WERI-Rb-1 (cell line): Measurements from ENCODE around the gene GIGYF2.
"Not testable (repeated sequence)": the region's sequence is repeated elsewhere in the genome, so short reads cannot be mapped to it uniquely, and the experiment has no call there.

Experiments used
- DNase-seq: peaks from one replicate; pipeline ENCODE4 v3.0.0-alpha.2; 2020
- H3K27ac ChIP-seq: fragments of 250-450 bp; sonication (Bioruptor Pico); 2 replicates; pipeline ENCODE4 v1.5.1; 2020; ENCODE audit warnings: mild to moderate bottlenecking, moderate library complexity
- H3K27me3 ChIP-seq: fragments of 250-450 bp; sonication (Bioruptor Pico); 2 replicates; pipeline ENCODE4 v1.5.1; 2021; ENCODE audit warnings: mild to moderate bottlenecking, low read depth, moderate library complexity; ENCODE audit not compliant: insufficient read depth, severe bottlenecking
- H3K36me3 ChIP-seq: fragments of 250-450 bp; sonication (Bioruptor Pico); 2 replicates; pipeline ENCODE4 v1.5.1; 2020; ENCODE audit warnings: mild to moderate bottlenecking, moderate library complexity
- H3K4me3 ChIP-seq: 2 replicates; pipeline ENCODE4 v1.5.1; 2011; ENCODE audit warnings: low read depth, mild to moderate bottlenecking, control low read depth, low read length
- H3K9me3 ChIP-seq: fragments of 250-450 bp; sonication (Bioruptor Pico); 2 replicates; pipeline ENCODE4 v1.5.1; 2021; ENCODE audit warnings: mild to moderate bottlenecking, moderate library complexity; ENCODE audit not compliant: severe bottlenecking
- CTCF ChIP-seq: IDR thresholded peaks from 2 replicates; pipeline ENCODE4 v1.5.1; 2011; ENCODE audit warnings: low read depth, mild to moderate bottlenecking, control low read depth, inconsistent platforms, low read length

The GIGYF2 gene

GRCh38 chr2:232838406-232838874 lies 141.3 kb downstream of the GIGYF2 start:
- Histone ChIP-seq H3K36me3 (peaks cover 61% of the 10 kb centered on the region), H3K4me3 (no peak overlapping the region), H3K9me3 (no peaks in the 10 kb centered on the region), H3K27ac (no peak overlapping the region), H3K27me3 (no peaks in the 10 kb centered on the region)
- no peak for TF ChIP-seq CTCF
- no peak for DNase-seq

DNA sequence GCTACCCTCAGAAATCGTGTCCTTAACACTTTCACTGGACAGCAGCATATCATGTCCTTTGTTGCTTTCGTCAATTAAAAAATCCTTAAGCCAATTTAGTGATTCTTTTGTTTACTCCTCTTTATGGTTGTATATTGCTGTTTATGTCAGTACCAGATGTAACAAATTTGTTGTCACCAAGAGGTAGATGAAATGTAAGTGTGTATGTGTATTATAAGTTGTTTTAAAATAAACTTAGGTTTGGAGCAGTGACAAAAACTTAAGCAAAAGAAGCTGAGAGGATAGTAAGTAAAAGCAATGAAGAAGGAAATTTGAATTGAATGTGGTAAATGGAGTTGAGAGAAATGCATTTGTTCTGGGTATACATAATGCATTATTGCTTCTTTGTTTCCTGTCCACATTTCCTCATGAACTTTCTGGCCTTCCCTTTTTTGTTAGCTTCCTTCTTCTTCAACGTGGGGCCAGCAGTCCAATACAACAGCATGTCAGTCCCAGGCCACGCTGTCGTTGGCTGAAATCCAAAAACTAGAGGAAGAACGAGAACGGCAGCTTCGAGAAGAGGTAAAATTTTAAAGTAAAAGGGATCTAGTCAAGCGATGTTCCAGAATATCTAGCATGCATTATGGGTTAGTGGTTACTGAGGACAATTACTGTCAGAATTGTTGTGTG lies 142.4 kb downstream of the GIGYF2 start:
- no peak for DNase-seq
- H3K9me3 ChIP-seq = no peaks in the 10 kb centered on the region
- no peak for TF ChIP-seq CTCF
- no peak overlapping the region for H3K27ac ChIP-seq
- no peaks in the 10 kb centered on the region for H3K27me3 ChIP-seq
- H3K36me3 ChIP-seq = peaks cover 72% of the 10 kb centered on the region
- no peak overlapping the region for H3K4me3 ChIP-seq

DNA sequence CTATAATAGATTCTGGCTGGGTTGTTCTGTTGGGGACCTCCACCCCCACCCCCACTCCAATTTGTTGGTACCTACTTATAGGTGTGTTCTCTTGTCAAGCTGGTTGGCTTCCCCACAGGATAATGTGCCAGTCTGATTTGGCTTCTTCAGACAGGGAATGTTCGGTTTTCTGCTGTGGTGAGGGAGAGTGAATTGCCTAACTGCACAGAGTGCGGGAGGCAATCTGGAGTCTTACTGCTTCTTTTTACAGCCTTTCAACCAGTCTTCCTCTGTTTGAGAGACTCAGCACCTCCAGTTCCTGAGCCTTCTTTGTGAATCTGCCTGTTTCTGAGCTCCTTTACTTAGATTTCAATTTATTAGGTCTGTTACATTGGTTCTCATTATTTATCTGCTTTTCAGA lies 145.6 kb downstream of the GIGYF2 start:
- no peak for DNase-seq
- H3K4me3 ChIP-seq = no peak overlapping the region
- no peak overlapping the region for H3K27ac ChIP-seq
- H3K27me3 ChIP-seq = no peaks in the 10 kb centered on the region
- no peaks in the 10 kb centered on the region for H3K9me3 ChIP-seq
- peaks cover 79% of the 10 kb centered on the region for H3K36me3 ChIP-seq
- TF ChIP-seq CTCF = no peak

DNA sequence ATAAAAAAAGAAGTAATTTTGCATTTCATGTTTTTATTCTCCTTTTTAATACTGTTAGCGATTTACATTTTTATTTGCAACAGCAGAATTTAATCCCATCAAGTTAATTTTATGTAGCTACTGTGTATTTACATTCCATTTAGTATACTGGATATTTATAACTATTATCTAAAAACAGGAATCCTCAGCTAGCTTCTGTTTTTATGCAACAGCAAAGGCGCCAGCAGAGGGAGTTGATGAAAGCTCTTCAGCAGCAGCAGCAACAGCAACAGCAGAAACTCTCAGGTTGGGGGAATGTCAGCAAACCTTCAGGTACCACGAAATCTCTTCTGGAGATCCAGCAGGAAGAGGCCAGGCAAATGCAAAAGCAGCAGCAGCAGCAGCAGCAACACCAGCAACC lies 146.7 kb downstream of the GIGYF2 start:
- no peak overlapping the region for H3K27ac ChIP-seq
- H3K9me3 ChIP-seq = no peaks in the 10 kb centered on the region
- no peak for TF ChIP-seq CTCF
- no peak overlapping the region for H3K4me3 ChIP-seq
- H3K27me3 ChIP-seq = no peaks in the 10 kb centered on the region
- peaks cover 81% of the 10 kb centered on the region for H3K36me3 ChIP-seq
- no peak for DNase-seq

DNA sequence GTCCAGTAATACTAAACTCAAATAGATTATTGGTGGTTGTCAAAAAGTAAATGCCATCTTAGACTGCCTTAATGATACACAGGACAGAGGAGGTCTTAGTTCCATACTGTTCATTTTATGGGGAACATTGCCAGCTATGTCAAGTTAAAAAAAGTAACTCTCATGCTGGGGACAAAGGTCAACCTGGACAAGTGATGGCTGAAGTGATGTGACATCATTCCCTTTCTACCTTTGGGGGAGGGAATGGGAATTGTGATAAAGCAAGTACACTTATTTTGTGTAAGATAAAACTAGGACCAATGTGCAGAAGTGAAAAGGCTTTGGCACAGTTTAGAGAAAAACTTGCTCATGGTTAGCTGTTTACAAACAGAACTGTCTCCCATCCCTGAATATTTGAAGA lies 148.9 kb downstream of the GIGYF2 start:
- H3K36me3 ChIP-seq = peaks cover 85% of the 10 kb centered on the region
- H3K4me3 ChIP-seq = no peak overlapping the region
- TF ChIP-seq CTCF = no peak
- no peak overlapping the region for H3K27ac ChIP-seq
- DNase-seq = no peak
- H3K9me3 ChIP-seq = no peaks in the 10 kb centered on the region
- no peaks in the 10 kb centered on the region for H3K27me3 ChIP-seq

DNA sequence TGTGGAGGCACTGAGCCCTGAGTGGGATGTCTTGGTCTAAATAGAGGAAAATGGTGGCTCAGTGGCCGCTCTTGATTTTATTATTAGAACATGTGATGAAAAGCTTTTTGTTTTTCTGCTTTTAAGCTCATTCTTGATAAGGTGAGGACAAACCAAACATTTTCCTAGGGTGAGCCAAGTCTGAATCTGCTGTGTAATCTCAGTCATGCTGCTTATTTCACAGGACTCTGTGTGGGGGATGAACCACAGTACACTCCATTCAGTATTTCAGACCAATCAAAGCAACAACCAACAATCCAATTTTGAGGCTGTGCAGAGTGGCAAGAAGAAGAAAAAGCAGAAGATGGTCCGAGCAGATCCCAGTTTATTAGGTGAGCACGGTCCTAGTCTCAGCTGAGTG lies 152.9 kb downstream of the GIGYF2 start:
- H3K36me3 ChIP-seq = peaks cover 78% of the 10 kb centered on the region
- no peak for TF ChIP-seq CTCF
- no peak for DNase-seq
- no peak overlapping the region for H3K27ac ChIP-seq
- H3K4me3 ChIP-seq = no peak overlapping the region
- H3K9me3 ChIP-seq = no peaks in the 10 kb centered on the region
- H3K27me3 ChIP-seq = no peaks in the 10 kb centered on the region

DNA sequence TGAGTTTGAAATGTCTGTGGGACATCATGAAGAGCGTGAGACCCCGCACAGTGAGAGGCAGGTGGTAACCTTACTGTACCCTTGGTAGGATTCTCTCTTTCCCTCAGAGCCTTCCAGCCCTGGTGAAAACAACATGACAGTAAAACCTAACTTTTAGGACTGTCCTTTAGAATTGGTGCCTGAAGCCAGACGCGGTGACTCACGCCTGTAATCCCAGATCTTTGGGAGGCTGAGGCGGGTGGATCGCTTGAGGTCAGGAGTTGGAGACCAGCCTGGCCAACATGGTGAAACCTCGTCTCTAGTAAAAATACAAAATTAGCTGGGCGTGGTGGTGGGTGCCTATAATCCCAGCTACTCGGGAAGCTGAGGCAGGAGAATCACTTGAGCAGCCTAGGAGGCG lies 154.9 kb downstream of the GIGYF2 start:
- peaks cover 70% of the 10 kb centered on the region for H3K36me3 ChIP-seq
- H3K9me3 ChIP-seq = not testable (repeated sequence)

More for the DNA sequence above, 154.9 kb downstream of the GIGYF2 start:
- not testable (repeated sequence) for H3K27me3 ChIP-seq, H3K27ac ChIP-seq, H3K4me3 ChIP-seq, DNase-seq
